ENCODE measurements around the gene SLC14A1.

DNA sequence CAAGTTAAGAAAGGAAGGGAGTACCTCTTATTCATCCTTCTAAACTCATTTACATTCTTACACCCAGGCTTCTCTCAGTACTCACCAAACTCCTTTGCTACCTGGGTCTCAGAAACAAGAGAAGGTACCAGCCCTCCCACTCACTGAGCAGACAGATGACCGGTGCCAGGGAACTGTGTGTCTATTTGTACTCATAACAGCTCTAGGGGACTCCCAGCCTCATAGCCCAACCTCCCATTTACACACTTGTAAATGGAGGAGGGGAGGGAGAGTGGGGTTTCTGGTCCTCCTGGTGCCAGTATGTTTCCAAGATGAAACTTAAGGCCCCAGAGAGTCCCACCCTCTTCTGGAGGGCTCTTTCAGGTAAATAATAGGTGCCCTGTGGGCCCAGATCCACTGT is 58.7 kb downstream of the SLC14A1 start:
- TF ChIP-seq POLR2AphosphoS5 (IDR thresholded peaks at IDR 0.05; ENCODE audit: borderline replicate concordance, low read depth, low read length) (no peak), EZH2 (IDR thresholded peaks at IDR 0.05) (no peak)

Measured in SK-N-MC (cell line).